Natural killer cell (primary cell): ENCODE results near the gene FAM170B. TPM values are rescaled to one million over a fixed set of nuclear protein-coding genes. Genes with fewer than 3 reads are reported as not detected.

Source experiments
- ATAC-seq, 3 donors: fragments of 150-1000 bp in 2 of 3; fragments of 200-7000 bp in 1 of 3; cut with Tn5 transposase; 1 replicate in 1 of 3; 2 replicates in 2 of 3; pipeline ENCODE4 v1.10.0; 2021; ENCODE audit warnings: mild to moderate bottlenecking in 2 of 3, moderate library complexity in 2 of 3
- DNase-seq, 2 donors: peaks; one replicate each; pipeline versions ENCODE4 v3.0.0 to v3.0.0-alpha.2; 2013 to 2021; ENCODE audit warnings: mixed read lengths in 1 of 2
- H3K27ac ChIP-seq: one replicate; pipeline ENCODE4 v1.5.1; 2013; ENCODE audit warnings: mild to moderate bottlenecking, low read length
- H3K27me3 ChIP-seq: one replicate; pipeline ENCODE4 v1.6.1; 2013; ENCODE audit warnings: low read length; ENCODE audit not compliant: control insufficient read depth, insufficient read depth
- H3K36me3 ChIP-seq: one replicate; pipeline ENCODE4 v1.6.1; 2013; ENCODE audit warnings: low read length; ENCODE audit not compliant: control insufficient read depth, insufficient read depth
- H3K4me1 ChIP-seq: one replicate; pipeline ENCODE4 v1.6.1; 2013; ENCODE audit warnings: low read length; ENCODE audit not compliant: control insufficient read depth, insufficient read depth
- H3K4me3 ChIP-seq: one replicate; pipeline ENCODE4 v1.5.1; 2013; ENCODE audit warnings: low read length
- H3K9me3 ChIP-seq: one replicate; pipeline ENCODE4 v1.6.1; 2013; ENCODE audit warnings: low read length; ENCODE audit not compliant: control insufficient read depth, insufficient read depth
- H3K27ac Mint-ChIP-seq, 2 donors: one replicate each; pipeline ENCODE4 v1.8.0; 2022; ENCODE audit warnings: mild to moderate bottlenecking in 2 of 2, mixed read lengths in 2 of 2, moderate library complexity in 1 of 2
- H3K27me3 Mint-ChIP-seq, 2 donors: one replicate each; pipeline ENCODE4 v1.8.0; 2022; ENCODE audit warnings: low read depth in 2 of 2, mixed read lengths in 2 of 2
- H3K36me3 Mint-ChIP-seq: one replicate; pipeline ENCODE4 v1.8.0; 2022; ENCODE audit warnings: mixed read lengths
- H3K4me1 Mint-ChIP-seq, 2 donors: one replicate each; pipeline ENCODE4 v1.8.0; 2022; ENCODE audit warnings: mixed read lengths in 2 of 2
- H3K4me3 Mint-ChIP-seq: one replicate; pipeline ENCODE4 v1.8.0; 2022; ENCODE audit warnings: mild to moderate bottlenecking, moderate library complexity, mixed read lengths
- H3K9me3 Mint-ChIP-seq, 2 donors: one replicate each; pipeline ENCODE4 v1.8.0; 2022; ENCODE audit warnings: mixed read lengths in 2 of 2
- CTCF ChIP-seq: fragments of 200-600 bp; IDR thresholded peaks from one replicate; pipeline ENCODE4 v1.8.0; 2022; ENCODE audit warnings: antibody characterized with exemption
- WGBS: methylation state at CpG from one replicate; pipeline ENCODE4 v1.1.7; 2013; ENCODE audit warnings: missing lambda C conversion rate; ENCODE audit not compliant: insufficient coverage; 5-methylcytosine and 5-hydroxymethylcytosine counted together
- intact Hi-C: fragments of 100-400 bp; cut with micrococcal nuclease; formaldehyde crosslinking; loops from one replicate; pipeline ENCODE4 v1.14.2; 2022
- total RNA-seq, 4 donors: library from RNA; stranded (reverse); fragments of 120-200 nt in 1 of 4; gene quantifications; one replicate each; pipeline versions ENCODE4 v1.2.3 to v1.2.4, GENCODE V29; 2013 to 2022

Gene FAM170B
- total RNA-seq, 3 donors from 2014 or later (not counting 1 experiment from before 2014, with no cell fraction given) = not detected

- H3K4me1 Mint-ChIP-seq = peaks cover 73 to 78% of the 10 kb centered on the region in 2 donors
- H3K9me3 Mint-ChIP-seq = no peaks in the 10 kb centered on the region
- ATAC-seq (no peak), DNase-seq (peak in 1 of 2 donors; percentile 17)
- H3K36me3 Mint-ChIP-seq = no peaks in the 10 kb centered on the region
- Histone ChIP-seq H3K9me3 (no peaks in the 10 kb centered on the region), H3K27ac (no peak overlapping the region), H3K4me1 (peaks cover 65% of the 10 kb centered on the region), H3K27me3 (no peaks in the 10 kb centered on the region), H3K36me3 (no peaks in the 10 kb centered on the region), H3K4me3 (no peak overlapping the region)
- H3K4me3 Mint-ChIP-seq = peak overlapping the region; percentile 32
- intact Hi-C loops = loop anchor here (5.0 kb wide), 1 partner anchor 72 kb away; no protein-coding TSS in a partner anchor
- 79% methylated on average over 9 of the region's 10 CpGs for WGBS
- no peaks in the 10 kb centered on the region for H3K27me3 Mint-ChIP-seq
- no peak for TF ChIP-seq CTCF
- H3K27ac Mint-ChIP-seq = peak overlapping the region; percentile 80 to 88
These were observed 46.0 kb upstream of the FAM170B start for GRCh38 chr10:49179699-49180443.

GRCh38 chr10:49178489-49179471 lies 45.0 kb upstream of the FAM170B start:
- intact Hi-C loops = no loop called here
- 90% methylated on average over 5 of the region's 6 CpGs for WGBS
- ATAC-seq = no peak

More at GRCh38 chr10:49178489-49179471, 45.0 kb upstream of the FAM170B start:
- H3K27me3 Mint-ChIP-seq = no peaks in the 10 kb centered on the region
- no peaks in the 10 kb centered on the region for H3K9me3 ChIP-seq
- DNase-seq = no peak
- no peak overlapping the region for H3K4me3 ChIP-seq
- H3K36me3 ChIP-seq = no peaks in the 10 kb centered on the region
- no peaks in the 10 kb centered on the region for H3K9me3 Mint-ChIP-seq
- peaks cover 71% of the 10 kb centered on the region for H3K4me1 ChIP-seq
- H3K27ac ChIP-seq = no peak overlapping the region
- H3K36me3 Mint-ChIP-seq = no peaks in the 10 kb centered on the region
- H3K27me3 ChIP-seq = no peaks in the 10 kb centered on the region
- TF ChIP-seq CTCF = no peak
- H3K4me1 Mint-ChIP-seq = peaks cover 71 to 72% of the 10 kb centered on the region in 2 donors
- peak overlapping the region; percentile 89 to 92 for H3K27ac Mint-ChIP-seq
- no peak overlapping the region for H3K4me3 Mint-ChIP-seq
